Putamen (tissue), 1 donor: ENCODE data around the gene NDUFA13.
A peak's percentile ranks its signal among the peaks of the same experiment; 100 is the strongest.
"Not testable (repeated sequence)": the region's sequence is repeated elsewhere in the genome, so short reads cannot be mapped to it uniquely, and the experiment has no call there.

ENCODE experiments used
- DNase-seq: peaks from one replicate; pipeline ENCODE4 v3.0.0-alpha.2; 2016; ENCODE audit warnings: low spot score

Gene NDUFA13

GRCh38 chr19:19515642-19516519 is at the start of gene NDUFA13:
NDUFA13 (plus strand) TSS chr19:19516225; CDS start chr19:19516239, 14 bp downstream.
- DNase-seq, result peak; percentile 90

- no peak for DNase-seq
These were observed 47.5 kb upstream of the NDUFA13 start for GRCh38 chr19:19468424-19469050.

- no peak for DNase-seq
These were observed 45.4 kb upstream of the NDUFA13 start for GRCh38 chr19:19470579-19470978.

GRCh38 chr19:19471682-19472081 is 44.3 kb upstream of the NDUFA13 start:
- no peak for DNase-seq

- DNase-seq, result not testable (repeated sequence)
These were observed 43.9 kb upstream of the NDUFA13 start for GRCh38 chr19:19472106-19472505.

GRCh38 chr19:19475015-19475765 is 40.8 kb upstream of the NDUFA13 start:
- DNase-seq, result no peak

GRCh38 chr19:19475849-19476828 is 39.9 kb upstream of the NDUFA13 start:
- DNase-seq, result no peak

GRCh38 chr19:19477705-19478383 is 38.2 kb upstream of the NDUFA13 start:
- no peak for DNase-seq

- no peak for DNase-seq
These were observed 35.3 kb upstream of the NDUFA13 start for GRCh38 chr19:19480688-19481087.

GRCh38 chr19:19482809-19483596 is 33.0 kb upstream of the NDUFA13 start:
- DNase-seq, result no peak

GRCh38 chr19:19485161-19485997 is 30.6 kb upstream of the NDUFA13 start:
- DNase-seq, result no peak

GRCh38 chr19:19485998-19486290 is 30.1 kb upstream of the NDUFA13 start:
- no peak for DNase-seq

GRCh38 chr19:19486343-19487076 is 29.5 kb upstream of the NDUFA13 start:
- no peak for DNase-seq

GRCh38 chr19:19487077-19487949 is 28.7 kb upstream of the NDUFA13 start:
- DNase-seq, result no peak

- no peak for DNase-seq
These were observed 27.8 kb upstream of the NDUFA13 start for GRCh38 chr19:19487950-19488874.
